GM18498 (cell line): ENCODE data around the gene HBEGF.
A peak's percentile ranks its signal among the peaks of the same experiment; 100 is the strongest.
"Not testable (repeated sequence)": the region's sequence is repeated elsewhere in the genome, so short reads cannot be mapped to it uniquely, and the experiment has no call there.

Source experiments
- ATAC-seq: cut with Tn5 transposase; IDR thresholded peaks from one replicate; pipeline ENCODE4 v1.9.1; 2021; ENCODE audit warnings: mild to moderate bottlenecking, moderate library complexity; ENCODE audit not compliant: unreplicated experiment

HBEGF gene

DNA sequence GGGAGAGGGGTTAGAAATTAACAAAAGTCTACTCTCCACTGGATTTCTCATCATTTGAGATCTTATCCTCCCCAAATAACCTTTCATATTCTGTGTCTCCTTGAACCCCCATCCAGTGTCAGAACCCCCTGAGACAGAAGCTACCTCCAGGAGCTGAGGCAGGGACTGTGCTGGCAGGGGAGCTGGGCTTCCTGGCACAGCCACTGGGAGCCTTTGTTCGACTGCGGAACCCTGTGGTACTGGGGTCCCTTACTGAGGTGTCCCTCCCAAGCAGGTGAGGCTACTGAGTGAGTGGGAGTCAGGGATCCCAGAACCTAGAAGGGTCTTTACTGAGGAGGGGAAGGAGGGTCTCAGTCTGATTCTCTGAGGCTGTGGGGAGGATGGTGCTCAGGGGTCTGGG is 15.5 kb upstream of the HBEGF start:
- no peak for ATAC-seq

DNA sequence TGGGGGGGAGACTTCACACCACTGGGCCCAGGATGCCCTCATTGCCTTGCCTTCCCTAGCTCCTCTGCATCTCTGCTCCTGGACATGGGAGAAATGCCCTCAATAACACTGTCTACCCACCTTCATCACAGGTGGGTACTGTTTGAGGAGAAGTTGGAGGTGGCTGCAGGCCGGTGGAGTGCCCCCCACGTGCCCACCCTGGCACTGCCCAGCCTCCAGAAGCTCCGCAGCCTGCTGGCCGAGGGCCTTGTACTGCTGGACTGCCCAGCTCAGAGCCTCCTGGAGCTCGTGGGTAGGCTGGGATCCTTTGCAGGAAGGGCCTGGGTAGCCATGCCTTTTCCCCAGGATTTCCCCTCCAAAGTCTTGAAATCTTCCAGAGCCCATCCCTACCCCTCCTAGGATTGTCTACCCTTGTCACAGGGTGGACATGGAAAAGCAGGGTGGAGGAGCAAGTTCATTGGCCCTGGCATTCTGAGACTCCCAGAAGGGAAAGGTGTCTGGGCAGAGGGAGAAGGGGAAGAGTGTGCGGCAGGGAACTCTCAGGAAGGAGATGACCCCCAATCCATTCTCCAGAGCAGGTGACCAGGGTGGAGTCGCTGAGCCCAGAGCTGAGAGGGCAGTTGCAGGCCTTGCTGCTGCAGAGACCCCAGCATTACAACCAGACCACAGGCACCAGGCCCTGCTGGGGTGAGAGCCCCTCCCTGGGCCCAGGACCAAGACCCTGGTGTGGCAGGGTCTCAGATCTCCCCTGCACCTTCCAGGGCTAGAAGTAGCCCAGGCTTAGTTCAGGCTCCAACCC is 14.5 kb upstream of the HBEGF start:
- no peak for ATAC-seq

DNA sequence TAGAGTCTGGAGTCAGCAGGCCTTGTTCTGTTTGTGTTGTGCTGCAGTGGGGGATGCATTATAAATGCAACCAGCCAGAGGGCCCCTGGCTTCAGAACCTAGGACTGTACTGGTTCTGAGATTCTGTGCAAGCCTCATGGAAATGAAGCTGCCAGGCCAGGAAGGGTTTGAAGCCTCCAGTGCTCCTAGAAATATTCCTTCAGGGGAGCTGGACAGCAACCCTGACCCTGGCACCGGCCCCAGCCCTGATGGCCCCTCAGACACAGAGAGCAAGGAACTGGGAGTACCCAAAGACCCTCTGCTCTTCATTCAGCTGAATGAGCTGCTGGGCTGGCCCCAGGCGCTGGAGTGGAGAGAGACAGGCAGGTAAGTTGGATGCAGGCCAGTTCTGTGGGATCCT is 13.7 kb upstream of the HBEGF start, which contains the start of gene SLC4A9:
TSS of gene SLC4A9 (plus strand) at position 94 of the 400 bp plus-strand sequence. CDS start at position 137, 43 bp downstream.
- ATAC-seq: no peak

DNA sequence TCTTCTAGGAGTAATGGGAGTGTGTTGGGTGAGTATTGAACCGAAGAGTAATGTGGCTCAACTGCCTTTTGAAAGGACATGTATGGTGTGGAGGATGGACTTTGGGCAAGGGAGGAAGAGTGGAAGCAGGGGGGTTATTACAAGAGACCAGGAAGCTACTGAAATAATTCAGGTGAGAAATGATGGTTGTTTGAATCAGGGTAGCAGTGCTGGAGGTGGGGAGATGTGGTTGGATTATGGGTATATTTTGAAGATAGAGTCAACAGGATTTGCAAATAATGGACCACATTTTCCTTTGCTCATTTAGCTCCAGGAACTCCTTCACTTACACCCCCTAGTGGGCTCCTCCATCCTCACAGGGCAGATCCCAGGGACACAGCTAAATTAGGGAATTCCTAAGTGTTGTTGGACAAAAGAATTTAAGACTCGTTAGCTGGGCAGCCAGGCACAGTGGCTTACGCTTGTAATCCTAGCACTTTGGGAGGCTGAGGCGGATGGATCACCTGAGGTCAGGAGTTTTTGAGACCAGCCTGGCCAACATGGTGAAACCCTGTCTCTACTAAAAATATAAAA is 12.4 kb upstream of the HBEGF start:
- ATAC-seq: no peak

DNA sequence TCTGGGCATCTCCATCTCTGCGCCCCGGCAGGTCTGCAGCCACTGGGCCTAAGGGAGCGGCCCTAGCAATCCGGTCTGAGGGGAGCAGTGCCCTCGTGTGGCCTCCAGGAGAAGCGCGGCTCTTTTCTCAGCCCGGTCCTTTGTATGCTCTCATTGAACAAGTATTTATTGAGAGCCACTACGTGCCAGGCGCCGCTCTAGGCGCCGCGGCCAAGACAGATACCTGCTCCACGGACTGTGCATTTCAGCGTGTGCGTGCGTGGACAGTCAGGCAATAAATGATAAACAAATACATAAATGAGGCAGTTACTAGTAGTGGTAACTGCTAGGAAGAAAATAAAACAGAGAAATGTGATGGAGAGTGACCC is 11.3 kb upstream of the HBEGF start:
- ATAC-seq: peak; percentile 97

DNA sequence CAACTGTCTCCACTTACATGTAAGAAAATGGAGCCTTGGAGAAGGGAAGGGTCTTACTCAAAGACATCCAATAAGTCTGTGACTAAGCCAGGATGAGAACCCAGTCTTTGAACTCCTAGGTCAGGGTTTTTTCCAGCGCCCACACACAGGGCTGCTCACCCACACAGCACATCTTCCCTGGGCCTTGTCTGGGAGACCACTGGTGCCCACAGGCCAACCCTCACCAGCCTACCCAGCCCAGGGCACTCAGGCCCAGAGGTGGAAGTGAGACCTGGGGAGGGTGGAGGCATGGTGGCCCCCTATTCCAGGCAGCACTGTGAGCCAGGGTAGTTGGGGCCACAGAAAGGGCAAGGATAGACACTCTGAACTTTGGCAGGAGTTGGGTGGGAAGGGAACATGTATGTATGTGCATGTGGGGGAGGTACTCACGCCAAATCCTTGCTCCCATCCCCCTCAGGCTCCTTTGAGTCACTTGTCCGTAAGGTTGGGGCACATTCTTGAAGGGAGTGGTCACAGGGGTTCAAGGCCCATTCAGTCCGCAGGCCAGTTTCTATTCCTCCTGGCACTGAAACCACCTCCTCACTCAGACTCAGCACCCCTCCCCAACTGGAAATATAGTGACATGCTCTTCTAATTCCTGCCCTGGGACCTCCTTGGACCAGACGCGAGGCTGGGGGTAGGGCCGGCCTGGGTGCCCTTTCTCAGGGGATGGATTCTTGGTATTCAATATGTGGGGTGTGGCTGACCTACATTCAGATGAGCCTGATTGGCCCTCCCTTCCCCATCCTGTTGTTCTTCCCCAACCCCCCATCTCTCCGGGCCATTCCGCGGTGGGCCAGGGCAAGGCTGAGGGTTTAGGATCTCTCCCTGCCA is 10.7 kb upstream of the HBEGF start:
- peak; percentile 16 for ATAC-seq

DNA sequence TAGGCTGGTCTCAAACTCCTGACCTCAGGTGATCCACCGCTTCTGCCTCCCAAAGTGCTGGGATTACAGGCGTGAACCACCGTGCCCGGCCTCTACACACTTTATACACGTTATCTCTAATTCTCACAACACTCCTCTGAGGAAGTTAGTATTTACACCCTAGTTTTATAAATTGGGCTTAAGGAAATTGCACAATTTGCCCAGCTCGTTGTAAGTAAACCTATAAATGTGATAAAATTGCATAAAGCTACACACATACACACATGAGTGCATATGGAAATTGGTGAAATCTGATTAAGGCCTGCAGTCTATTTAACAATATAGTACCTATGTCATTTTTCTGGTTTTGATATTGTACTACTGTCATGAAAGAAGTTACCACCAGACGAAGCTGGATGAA is 9.1 kb upstream of the HBEGF start:
- no peak for ATAC-seq

DNA sequence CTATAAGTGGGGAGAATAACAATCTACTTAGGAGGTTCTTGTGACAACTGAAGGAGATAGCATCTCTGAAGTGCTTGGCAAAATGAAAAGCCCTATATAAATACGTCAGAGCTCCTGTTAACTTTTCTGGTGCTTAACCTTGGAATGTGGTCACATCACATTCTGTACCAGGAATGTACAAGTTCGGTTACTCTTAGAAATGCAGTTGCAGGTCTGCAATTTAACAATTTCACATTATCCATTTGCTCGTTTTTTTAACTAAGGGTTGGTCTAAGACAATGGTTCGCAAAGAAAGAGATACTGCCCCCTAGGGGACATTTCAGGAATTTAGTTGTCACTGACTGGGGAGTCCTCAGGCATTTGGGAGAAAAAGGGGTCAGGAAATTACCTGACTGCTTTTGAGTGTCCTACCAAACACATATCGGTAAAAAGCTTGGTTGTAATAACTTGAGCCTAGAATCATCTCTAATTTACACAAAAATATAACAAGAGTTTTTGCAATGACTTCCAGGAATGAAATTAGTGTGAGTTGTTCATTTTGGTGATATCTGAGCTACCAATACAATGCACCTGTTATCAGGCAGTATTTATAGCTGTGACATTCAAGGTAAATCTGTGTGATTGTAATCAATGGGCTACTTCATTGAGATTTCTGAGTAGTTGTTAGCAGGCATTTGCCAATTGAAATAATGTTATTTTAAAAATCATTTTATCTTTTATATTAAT is 5.4 kb upstream of the HBEGF start:
- peak; percentile 76 for ATAC-seq

DNA sequence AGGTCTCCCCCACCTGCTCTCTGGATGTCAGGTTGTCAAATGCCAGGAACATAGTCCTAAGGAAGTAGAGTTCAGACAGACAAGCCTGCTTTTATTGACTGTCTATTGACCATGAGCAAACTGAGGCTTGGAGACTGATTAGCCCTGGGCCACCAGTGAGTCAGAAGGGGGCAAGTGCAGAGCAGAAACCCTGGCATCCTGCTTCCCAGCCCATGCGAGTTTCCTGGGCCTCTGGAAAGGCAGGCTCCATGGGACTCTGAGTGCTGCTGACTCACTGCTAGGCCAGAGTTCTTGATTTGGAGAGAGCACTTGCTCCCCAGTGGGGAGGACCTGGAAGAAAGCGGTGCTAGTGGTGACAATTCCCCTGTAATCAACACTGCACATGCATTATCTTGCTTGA is 2.8 kb upstream of the HBEGF start:
- no peak for ATAC-seq

DNA sequence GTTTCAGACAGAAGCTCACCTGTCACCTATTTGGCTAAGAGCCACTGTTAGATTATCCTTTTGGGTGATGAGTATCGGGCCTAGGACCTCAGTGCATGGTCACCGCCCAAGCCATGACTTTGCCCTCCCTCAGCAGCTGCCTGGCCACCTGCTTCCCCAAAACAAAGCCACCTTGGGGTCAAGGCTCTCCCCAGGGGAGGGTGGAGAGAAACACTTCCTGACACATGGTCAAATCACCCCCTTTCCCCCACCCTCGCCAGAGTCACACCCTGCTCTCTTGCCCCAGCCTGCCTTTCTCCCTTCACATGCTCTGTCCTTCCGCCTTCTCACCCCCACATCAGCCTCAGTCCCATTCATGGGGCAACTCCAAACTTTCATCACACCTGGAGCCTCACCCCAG is 1.7 kb upstream of the HBEGF start:
- ATAC-seq: no peak

DNA sequence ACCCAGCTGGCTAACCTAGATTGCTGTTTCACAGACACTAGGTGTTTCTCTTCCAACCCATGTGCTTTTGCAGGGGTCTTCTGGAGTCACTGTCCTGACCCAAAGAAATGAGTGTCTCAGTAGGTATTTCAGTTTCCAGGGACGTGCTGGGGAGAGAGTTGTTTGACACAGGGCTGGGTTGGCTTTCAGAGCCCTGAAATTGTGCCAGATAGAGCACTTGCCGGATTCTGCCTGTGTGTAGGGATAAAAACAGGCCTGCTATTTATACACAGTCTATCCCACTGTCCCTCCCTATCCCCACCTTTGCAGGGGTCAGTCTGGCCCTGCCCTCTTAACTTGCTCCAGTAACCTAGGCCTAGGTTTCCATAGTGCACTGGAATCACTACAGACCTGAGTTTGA is 957 bp upstream of the HBEGF start:
- ATAC-seq: no peak

DNA sequence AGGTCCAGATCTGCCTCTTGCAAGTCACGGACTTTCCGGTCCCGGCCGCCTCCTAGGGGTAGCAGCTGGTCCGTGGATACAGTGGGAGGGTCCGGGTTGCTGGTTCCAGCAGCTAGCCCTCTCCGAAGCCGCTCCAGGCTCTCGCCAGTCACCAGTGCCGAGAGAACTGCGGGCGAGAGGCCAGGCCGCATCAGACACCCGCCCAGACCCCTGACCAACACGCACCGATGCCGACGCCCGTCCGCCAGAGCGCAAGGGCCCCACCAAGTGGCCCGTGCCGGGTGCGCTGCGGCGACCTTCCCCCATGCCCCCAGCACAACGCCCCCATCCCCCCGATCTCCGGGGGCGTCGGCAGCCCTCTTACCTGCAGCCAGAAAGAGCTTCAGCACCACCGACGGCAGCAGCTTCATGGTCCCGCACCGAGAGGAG is 470 bp downstream of the HBEGF start:
- ATAC-seq: peak; percentile 28

DNA sequence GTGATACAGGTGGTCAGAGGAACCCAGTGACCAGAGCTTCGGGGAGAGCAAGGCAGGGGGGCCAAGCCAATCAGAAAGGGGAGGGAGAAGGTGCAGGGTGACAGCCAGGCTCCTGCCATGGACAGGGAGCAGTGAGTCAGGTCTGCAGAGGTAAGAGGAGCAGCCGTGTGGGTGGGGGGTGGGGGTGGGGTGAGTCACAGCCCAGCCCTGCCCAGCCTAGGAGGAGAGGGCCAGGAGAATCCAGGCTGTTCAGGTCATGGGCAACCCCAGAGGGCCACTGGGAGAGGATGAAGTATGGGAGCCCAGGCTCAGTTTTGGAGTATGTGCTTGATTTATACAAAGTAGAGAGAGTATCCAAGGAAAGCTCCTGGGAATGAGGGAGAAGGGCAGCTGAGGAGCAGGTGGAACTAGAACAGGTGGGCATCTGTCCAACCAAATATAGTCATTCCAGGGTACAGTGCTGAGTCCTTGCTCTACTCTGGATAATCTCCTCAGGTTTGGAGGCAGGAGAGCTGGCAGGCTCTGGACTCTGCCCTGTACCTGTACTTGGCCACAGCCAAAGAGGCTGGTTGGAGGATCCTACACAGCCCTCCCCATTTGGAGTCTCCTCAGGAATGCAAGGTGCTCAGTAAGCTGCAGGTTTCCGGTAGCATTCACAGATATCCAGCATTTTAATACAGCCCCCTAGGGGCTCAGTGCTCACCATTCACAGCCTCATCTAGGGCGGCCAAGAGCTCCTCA is 1.6 kb downstream of the HBEGF start:
- no peak for ATAC-seq

DNA sequence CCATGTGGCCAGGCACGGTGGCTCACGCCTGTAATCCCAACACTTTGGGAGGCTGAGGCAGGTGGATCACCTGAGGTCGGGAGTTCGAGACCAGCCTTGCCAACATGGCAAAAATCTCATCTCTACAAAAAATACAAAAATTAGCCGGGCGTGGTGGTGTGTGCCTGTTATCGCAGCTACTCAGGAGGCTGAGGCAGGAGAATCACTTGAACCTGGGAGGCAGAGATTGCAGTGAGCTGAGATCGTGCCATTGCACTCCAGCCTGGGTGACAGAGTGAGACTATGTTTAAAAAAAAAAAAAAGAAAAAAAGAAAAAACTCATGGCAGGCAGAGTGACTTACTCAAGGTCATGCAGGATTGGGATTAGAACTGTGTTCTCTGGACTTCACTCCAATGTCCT is 2.6 kb downstream of the HBEGF start:
- ATAC-seq: not testable (repeated sequence)

DNA sequence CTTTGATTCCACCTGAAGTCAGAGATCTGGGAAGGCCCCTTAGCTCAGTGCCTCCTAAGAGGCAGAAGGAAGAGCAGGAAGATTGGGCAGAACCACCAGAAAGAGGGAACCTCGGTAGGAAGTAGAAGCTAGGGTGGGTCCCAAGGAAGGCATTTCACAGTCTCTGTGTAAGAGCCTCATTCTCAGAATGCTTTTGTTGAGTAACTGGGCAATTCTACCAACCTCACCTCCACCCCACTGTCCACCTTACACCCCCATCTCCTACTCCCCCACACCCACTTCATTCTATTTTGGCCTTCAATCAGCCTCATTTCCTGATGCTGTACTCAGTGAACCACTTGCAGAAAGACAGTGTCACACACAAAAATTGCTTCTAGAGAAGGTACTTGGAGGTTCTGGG is 3.5 kb downstream of the HBEGF start:
- no peak for ATAC-seq

DNA sequence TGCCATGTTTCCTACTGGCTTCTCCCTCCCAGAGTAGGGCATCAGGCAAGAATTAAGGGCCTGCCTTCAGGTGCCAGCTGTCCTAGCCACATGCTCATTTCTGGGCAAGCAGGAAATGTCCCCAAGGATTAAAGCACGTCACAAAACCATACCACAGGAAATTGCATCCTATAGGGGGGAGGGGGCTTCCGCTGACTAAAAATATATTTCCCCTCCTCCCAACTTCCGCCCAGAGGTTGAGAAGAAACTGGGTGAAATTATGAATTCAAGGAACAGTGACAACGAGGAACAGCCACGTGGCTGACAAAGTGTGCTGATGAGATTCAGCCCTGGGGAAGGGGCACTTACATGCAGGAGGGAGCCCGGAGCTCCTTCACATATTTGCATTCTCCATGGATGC is 4.1 kb downstream of the HBEGF start:
- ATAC-seq: no peak

DNA sequence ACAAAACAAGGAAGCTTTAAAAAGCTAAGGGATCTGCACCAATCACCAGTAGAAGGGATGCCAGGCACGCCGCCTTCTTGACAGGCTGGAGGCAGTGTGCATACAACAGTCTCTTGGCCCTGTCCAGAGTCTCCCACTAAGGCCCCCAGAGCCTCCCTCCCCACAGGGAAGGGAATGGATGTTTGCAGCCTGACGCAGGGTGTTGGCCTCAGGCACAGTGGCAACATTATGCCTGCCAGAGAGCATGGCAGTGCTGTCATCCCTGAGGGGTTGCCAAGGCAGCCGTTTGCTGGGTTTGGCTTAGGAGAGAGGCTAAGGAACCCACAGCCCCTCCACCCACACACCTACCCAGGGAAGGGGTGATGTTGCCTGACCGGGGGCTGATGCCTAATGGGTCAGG is 4.8 kb downstream of the HBEGF start:
- ATAC-seq: no peak

DNA sequence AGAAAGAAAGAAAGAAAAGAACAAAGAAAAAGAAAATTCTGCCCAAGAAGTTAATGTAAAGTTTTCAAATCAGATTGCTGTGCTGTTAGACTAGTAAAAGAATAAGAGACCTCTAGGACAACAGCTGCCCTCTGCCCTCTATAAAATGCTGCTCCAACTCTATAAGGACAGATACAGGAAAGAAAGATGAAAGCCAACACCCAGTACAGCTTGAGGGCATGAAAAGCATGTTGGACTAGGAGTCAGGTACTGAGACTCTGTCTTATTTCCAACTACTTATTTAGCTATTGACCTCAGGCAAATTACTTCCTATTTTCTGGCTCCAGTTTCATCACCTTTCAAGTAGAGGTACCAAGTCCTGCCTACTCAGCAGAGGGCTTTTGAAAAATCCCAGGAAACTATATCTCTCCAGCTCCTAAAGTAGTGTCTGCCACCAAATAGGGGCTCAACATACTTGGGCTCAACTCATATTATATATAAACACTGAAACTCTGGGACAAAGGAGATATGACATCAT is 5.7 kb downstream of the HBEGF start:
- no peak for ATAC-seq

DNA sequence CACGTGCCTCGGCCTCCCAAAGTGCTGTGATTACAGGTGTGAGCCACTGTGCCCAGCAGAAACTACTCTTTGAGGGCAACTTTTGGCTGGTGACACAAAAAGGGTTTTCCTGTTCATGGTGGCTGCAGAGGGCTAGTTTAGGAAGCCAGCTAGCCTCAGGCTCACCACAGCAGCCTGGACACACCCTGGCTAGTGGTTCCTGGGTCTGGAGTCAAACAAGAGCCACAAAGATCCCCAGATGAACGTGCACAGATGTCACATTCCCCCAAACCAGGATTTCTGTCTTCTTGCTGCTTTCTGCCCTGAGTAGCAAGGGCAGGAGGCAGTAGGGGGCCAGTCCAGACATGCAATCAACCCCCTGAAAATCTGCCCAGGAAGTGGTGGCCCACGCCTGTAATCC is 6.8 kb downstream of the HBEGF start:
- ATAC-seq: no peak

DNA sequence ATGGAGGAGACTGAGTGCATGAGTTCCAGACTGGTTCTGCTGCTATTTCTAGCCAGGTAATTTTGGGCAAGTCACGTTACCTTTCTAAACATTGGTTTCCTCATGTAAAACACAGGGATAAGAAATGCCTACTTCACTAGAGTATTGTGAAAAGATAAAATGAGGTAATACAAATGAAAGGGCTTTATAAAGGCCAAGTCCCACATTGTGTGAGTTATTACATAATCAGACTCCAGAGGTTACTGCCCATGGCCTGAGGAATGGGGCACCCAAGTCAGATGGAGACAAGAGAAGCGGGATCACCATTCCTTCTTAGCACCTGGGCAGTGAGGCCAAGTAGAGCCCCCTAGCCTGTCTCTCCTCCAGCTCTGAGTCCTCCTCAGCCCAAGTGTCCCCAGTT is 7.5 kb downstream of the HBEGF start:
- no peak for ATAC-seq
